Fibroblast of lung (primary cell): ENCODE results near the gene APC. TPM values are rescaled to one million over a fixed set of nuclear protein-coding genes. Genes with fewer than 3 reads are reported as not detected.

Experiments
- DNase-seq, 2 donors: peaks; one replicate each; pipeline versions ENCODE4 v3.0.0 to v3.0.0-alpha.2; 2010; ENCODE audit warnings: low read depth in 2 of 2
- H2AFZ ChIP-seq: 2 replicates; pipeline ENCODE4 v1.5.1; 2012; ENCODE audit warnings: low read length, control low read depth, inconsistent platforms
- H3K27ac ChIP-seq: 2 replicates; pipeline ENCODE4 v1.5.1; 2011; ENCODE audit warnings: low read length, control low read depth; ENCODE audit not compliant: insufficient read depth
- H3K27me3 ChIP-seq: 2 replicates; pipeline ENCODE4 v1.5.1; 2011; ENCODE audit warnings: mild to moderate bottlenecking, low read length; ENCODE audit not compliant: control insufficient read depth, insufficient read depth
- H3K36me3 ChIP-seq: 2 replicates; pipeline ENCODE4 v1.5.1; 2011; ENCODE audit warnings: low read length; ENCODE audit not compliant: control insufficient read depth, insufficient read depth
- H3K4me1 ChIP-seq: 2 replicates; pipeline ENCODE4 v1.5.1; 2011; ENCODE audit warnings: low read length; ENCODE audit not compliant: control insufficient read depth, insufficient read depth; ENCODE audit errors: extremely low read depth
- H3K4me2 ChIP-seq: 2 replicates; pipeline ENCODE4 v1.5.1; 2011; ENCODE audit warnings: low read length, control low read depth; ENCODE audit not compliant: insufficient read depth; ENCODE audit errors: extremely low read depth
- H3K4me3 ChIP-seq, 4 experiments: fragments of 200-600 bp in 1 of 4; sonication (generic) in 1 of 4; replicated peaks in 1 of 4; 2 replicates each; pipeline ENCODE4 v1.5.1; 2011 to 2016; ENCODE audit warnings: low read length in 4 of 4, low read depth in 3 of 4, mild to moderate bottlenecking in 3 of 4, control low read depth in 2 of 4, inconsistent platforms in 1 of 4, mixed read lengths in 1 of 4; ENCODE audit not compliant: insufficient read depth in 1 of 4; ENCODE audit errors: control extremely low read depth in 1 of 4
- H3K79me2 ChIP-seq: 2 replicates; pipeline ENCODE4 v1.5.1; 2012; ENCODE audit warnings: mild to moderate bottlenecking, low read length, inconsistent platforms; ENCODE audit not compliant: control insufficient read depth, insufficient read depth
- H3K9ac ChIP-seq: 2 replicates; pipeline ENCODE4 v1.5.1; 2011; ENCODE audit warnings: mild to moderate bottlenecking, low read length, control low read depth; ENCODE audit not compliant: insufficient read depth
- H3K9me3 ChIP-seq: 2 replicates; pipeline ENCODE4 v1.5.1; 2012; ENCODE audit warnings: low read depth, low read length; ENCODE audit not compliant: control insufficient read depth, insufficient read depth
- H4K20me1 ChIP-seq: 2 replicates; pipeline ENCODE4 v1.5.1; 2011; ENCODE audit warnings: low read length; ENCODE audit not compliant: control insufficient read depth, insufficient read depth; ENCODE audit errors: extremely low read depth
- EZH2 ChIP-seq: IDR thresholded peaks from 2 replicates; pipeline ENCODE4 v1.5.1; 2012; ENCODE audit warnings: low read length, control low read depth, mild to moderate bottlenecking; ENCODE audit errors: missing control alignments
- polyA plus RNA-seq, 2 donors: library from polyadenylated mRNA; depleted of rRNA in 1 of 2; stranded (reverse) in 1 of 2; unstranded in 1 of 2; fragments of >200 nt; gene quantifications; 2 replicates each; pipeline ENCODE4 v1.2.1, GENCODE V29; 2011 to 2012; ENCODE audit warnings: missing spikeins in 1 of 2
- total RNA-seq: library from RNA; depleted of rRNA; stranded (reverse); fragments of >200 nt; gene quantifications from 2 replicates; pipeline ENCODE4 v1.2.1, GENCODE V29; 2014
- TF ChIP-seq, protein P1 (sequence below), 2 donors: IDR thresholded peaks in 1 of 2; conservative IDR thresholded peaks in 1 of 2; 1 replicate in 1 of 2; 2 replicates in 1 of 2; pipeline ENCODE4 v1.5.1; 2011 to 2012; ENCODE audit warnings: low read length in 2 of 2, control low read depth in 1 of 2, inconsistent platforms in 1 of 2, low read depth in 1 of 2, mild to moderate bottlenecking in 1 of 2

APC gene
- total and polyA plus RNA-seq, 2 donors (not counting 1 experiment from before 2014, with no cell fraction given) = 23.6 to 69.9 TPM

DNA sequence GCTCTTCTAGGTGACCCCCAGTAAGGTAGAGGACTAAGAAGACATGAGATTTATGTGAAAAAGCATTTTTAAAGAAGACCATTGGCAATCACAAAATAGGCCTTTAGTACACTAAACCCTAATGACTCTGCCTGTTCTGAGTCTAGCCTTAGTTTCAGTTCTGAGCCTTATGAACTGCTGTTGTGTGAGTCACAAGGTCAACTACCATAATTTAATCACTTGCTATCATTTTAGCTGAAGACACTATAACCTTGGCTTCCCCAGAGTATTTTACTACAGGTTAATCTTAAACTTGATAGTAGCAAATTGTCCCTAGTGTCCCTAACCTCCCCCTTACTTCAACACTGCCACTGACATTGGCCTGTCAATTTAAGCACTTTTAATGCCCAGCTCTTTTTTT lies 34.4 kb downstream of the APC start:
- Histone ChIP-seq H3K9me3 (no peaks in the 10 kb centered on the region), H3K27me3 (no peaks in the 10 kb centered on the region), H3K27ac (no peak overlapping the region), H3K4me3 (peak overlapping the region in 1 of 4 experiments; percentile 1), H3K9ac (no peak overlapping the region), H3K36me3 (peaks cover 6% of the 10 kb centered on the region), H3K4me1 (peaks cover 7% of the 10 kb centered on the region), H3K4me2 (peak overlapping the region; percentile 48), H2AFZ (no peak overlapping the region), H3K79me2 (no peaks in the 10 kb centered on the region), H4K20me1 (no peaks in the 10 kb centered on the region)
- peak in 1 of 2 donors; percentile 25 for DNase-seq
- TF ChIP-seq, protein P1, sequence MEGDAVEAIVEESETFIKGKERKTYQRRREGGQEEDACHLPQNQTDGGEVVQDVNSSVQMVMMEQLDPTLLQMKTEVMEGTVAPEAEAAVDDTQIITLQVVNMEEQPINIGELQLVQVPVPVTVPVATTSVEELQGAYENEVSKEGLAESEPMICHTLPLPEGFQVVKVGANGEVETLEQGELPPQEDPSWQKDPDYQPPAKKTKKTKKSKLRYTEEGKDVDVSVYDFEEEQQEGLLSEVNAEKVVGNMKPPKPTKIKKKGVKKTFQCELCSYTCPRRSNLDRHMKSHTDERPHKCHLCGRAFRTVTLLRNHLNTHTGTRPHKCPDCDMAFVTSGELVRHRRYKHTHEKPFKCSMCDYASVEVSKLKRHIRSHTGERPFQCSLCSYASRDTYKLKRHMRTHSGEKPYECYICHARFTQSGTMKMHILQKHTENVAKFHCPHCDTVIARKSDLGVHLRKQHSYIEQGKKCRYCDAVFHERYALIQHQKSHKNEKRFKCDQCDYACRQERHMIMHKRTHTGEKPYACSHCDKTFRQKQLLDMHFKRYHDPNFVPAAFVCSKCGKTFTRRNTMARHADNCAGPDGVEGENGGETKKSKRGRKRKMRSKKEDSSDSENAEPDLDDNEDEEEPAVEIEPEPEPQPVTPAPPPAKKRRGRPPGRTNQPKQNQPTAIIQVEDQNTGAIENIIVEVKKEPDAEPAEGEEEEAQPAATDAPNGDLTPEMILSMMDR (conservative IDR thresholded peaks at IDR 0.05 in 1 of 2, IDR thresholded peaks at IDR 0.05 in 1 of 2; ENCODE audit: low read depth in 1 of 2, low read length in 2 of 2) = no peak
- no peak for TF ChIP-seq EZH2

DNA sequence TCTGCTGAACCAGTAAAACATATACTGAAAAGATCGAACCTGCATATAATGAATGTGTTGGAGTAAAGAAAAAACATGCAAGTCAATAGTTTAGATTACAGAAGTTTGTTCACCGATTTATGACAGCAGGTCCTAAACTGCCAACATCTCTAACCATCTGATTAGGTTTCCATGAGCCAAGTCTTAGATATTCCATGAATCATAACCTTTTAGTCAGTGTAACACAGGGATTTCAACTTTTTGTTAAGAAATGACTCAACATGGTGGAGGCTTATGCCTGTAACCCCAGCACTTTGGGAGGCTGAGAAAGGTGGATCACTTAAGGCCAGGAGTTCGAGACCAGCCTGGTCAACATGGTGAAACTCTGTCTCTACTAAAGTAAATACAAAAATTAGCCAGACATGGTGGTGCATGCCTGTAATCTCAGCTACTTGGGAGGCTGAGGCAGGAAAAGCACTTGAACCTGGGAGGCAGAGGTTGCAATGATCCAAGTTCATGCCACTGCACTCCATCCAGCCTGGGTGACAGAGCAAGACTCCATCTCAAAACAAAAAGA lies 38.7 kb downstream of the APC start:
- H3K79me2 ChIP-seq = no peaks in the 10 kb centered on the region
- H4K20me1 ChIP-seq = no peaks in the 10 kb centered on the region
- no peak overlapping the region for H2AFZ ChIP-seq
- DNase-seq = peak; percentile 86 to 94
- peak overlapping the region; percentile 38 for H3K27ac ChIP-seq
- no peaks in the 10 kb centered on the region for H3K27me3 ChIP-seq
- H3K36me3 ChIP-seq = peaks cover 4% of the 10 kb centered on the region
- H3K9ac ChIP-seq = no peak overlapping the region
- TF ChIP-seq, protein P1 (conservative IDR thresholded peaks at IDR 0.05 in 1 of 2, IDR thresholded peaks at IDR 0.05 in 1 of 2; ENCODE audit: low read depth in 1 of 2, low read length in 2 of 2) = no peak
- no peak for TF ChIP-seq EZH2
- H3K4me2 ChIP-seq = no peak overlapping the region
- H3K4me3 ChIP-seq = no peak overlapping the region
- peaks cover 9% of the 10 kb centered on the region for H3K4me1 ChIP-seq
- H3K9me3 ChIP-seq = no peaks in the 10 kb centered on the region

DNA sequence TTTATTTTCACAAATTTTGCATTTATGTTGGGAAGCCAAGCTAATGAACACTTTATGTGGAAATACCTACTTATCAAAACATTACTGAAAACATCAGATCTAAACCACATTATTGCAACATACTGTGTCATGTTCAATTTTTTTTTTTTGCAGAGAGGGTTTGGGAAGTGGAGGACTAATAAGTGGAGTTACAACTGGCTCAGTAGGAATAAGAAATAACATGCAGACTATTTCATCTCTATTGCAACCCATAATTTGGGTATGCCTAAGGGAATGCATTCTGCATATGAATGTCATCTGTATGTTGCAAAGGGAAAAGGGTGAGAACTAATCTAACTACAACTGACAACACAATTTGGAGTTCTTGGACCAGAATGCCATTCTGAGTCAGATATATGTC lies 41.8 kb downstream of the APC start:
- no peaks in the 10 kb centered on the region for H3K27me3 ChIP-seq
- H3K9me3 ChIP-seq = no peaks in the 10 kb centered on the region
- no peak for TF ChIP-seq EZH2
- TF ChIP-seq, protein P1 (conservative IDR thresholded peaks at IDR 0.05 in 1 of 2, IDR thresholded peaks at IDR 0.05 in 1 of 2; ENCODE audit: low read depth in 1 of 2, low read length in 2 of 2) = no peak
- no peak overlapping the region for H3K4me3 ChIP-seq
- H3K27ac ChIP-seq = no peak overlapping the region
- H3K9ac ChIP-seq = no peak overlapping the region
- no peaks in the 10 kb centered on the region for H4K20me1 ChIP-seq
- peaks cover 2% of the 10 kb centered on the region for H3K4me1 ChIP-seq
- no peak overlapping the region for H3K4me2 ChIP-seq
- H3K36me3 ChIP-seq = peaks cover 5% of the 10 kb centered on the region
- peak; percentile 61 to 92 for DNase-seq
- no peaks in the 10 kb centered on the region for H3K79me2 ChIP-seq
- no peak overlapping the region for H2AFZ ChIP-seq
